ENCODE data around the gene HCFC1R1.

The HCFC1R1 gene

GRCh38 chr16:3003582-3004270 lies 20.0 kb downstream of the HCFC1R1 start:
- Histone ChIP-seq H3K27ac (ENCODE audit: extremely low read depth, low read depth, low read length) (no peak overlapping the region), H3K36me3 (ENCODE audit: control insufficient read depth in 2 of 2, insufficient read depth in 1 of 2, low read length in 2 of 2) (no peaks in the 10 kb centered on the region), H3K4me1 (ENCODE audit: control insufficient read depth, insufficient read depth, low read length) (no peaks in the 10 kb centered on the region), H3K4me3 (ENCODE audit: low read depth, low read length) (peak overlapping the region; percentile 19), H3K9me3 (ENCODE audit: control insufficient read depth, insufficient read depth, low read depth, low read length) (no peaks in the 10 kb centered on the region)
- ChIA-PET POLR2A (interaction anchor here (0.5 to 12.4 kb wide), 9 partner anchors 20 to 1071 kb away, joined by 3 to 247 read pairs (median 3); partner anchors contain the start of genes CLDN6, HCFC1R1, PAQR4 and THOC6), CTCF (interaction anchor here (0.7 to 9.6 kb wide), 12 partner anchors 10 to 947 kb away, joined by 3 to 149 read pairs (median 5); partner anchors contain the start of gene TNFRSF12A)
- TF ChIP-seq ZFP69B (tag by site-specific recombination; IDR thresholded peaks at IDR 0.05) (peak; percentile 87), ZNF132 (tag by site-specific recombination; IDR thresholded peaks at IDR 0.05; ENCODE audit: borderline replicate concordance) (no peak), ZNF549 (tag by site-specific recombination; IDR thresholded peaks at IDR 0.05) (no peak), TRIM28 (IDR thresholded peaks at IDR 0.05; ENCODE audit: borderline replicate concordance, low read length) (no peak), ZNF785 (tag by site-specific recombination; IDR thresholded peaks at IDR 0.05) (no peak), ZNF792 (tag by site-specific recombination; IDR thresholded peaks at IDR 0.05) (no peak), ZNF398 (tag by site-specific recombination; IDR thresholded peaks at IDR 0.05) (no peak), ZNF777 (tag by site-specific recombination; IDR thresholded peaks at IDR 0.05; ENCODE audit: borderline replicate concordance) (no peak), REST (tag by site-specific recombination; IDR thresholded peaks at IDR 0.05) (no peak), ZNF394 (tag by site-specific recombination; IDR thresholded peaks at IDR 0.05; ENCODE audit: borderline replicate concordance) (peak; percentile 96), ZNF335 (tag by site-specific recombination; conservative IDR thresholded peaks at IDR 0.05) (peak; percentile 50), BCL6B (tag by site-specific recombination; IDR thresholded peaks at IDR 0.05) (no peak), ZNF76 (tag by site-specific recombination; IDR thresholded peaks at IDR 0.05; ENCODE audit: borderline replicate concordance, low read depth) (no peak), ZNF175 (tag by site-specific recombination; IDR thresholded peaks at IDR 0.05) (no peak), OVOL3 (tag by site-specific recombination; IDR thresholded peaks at IDR 0.05) (no peak), SCRT2 (tag by site-specific recombination; IDR thresholded peaks at IDR 0.05) (no peak), HOXA7 (CRISPR knock-in tag; IDR thresholded peaks at IDR 0.05; ENCODE audit: borderline replicate concordance) (no peak), ZNF558 (tag by site-specific recombination; IDR thresholded peaks at IDR 0.05) (peak; percentile 91), FEZF1 (tag by site-specific recombination; IDR thresholded peaks at IDR 0.05) (no peak), ZNF580 (tag by site-specific recombination; IDR thresholded peaks at IDR 0.05) (peak; percentile 97), ZNF626 (tag by site-specific recombination; IDR thresholded peaks at IDR 0.05) (no peak), TSHZ1 (tag by site-specific recombination; IDR thresholded peaks at IDR 0.05; ENCODE audit: borderline replicate concordance) (no peak), ZNF514 (tag by site-specific recombination; IDR thresholded peaks at IDR 0.05) (no peak), ZXDB (tag by site-specific recombination; IDR thresholded peaks at IDR 0.05) (peak; percentile 100), ZEB2 (tag by site-specific recombination; IDR thresholded peaks at IDR 0.05) (peak; percentile 27; the same call in 1 of the 2 replicates), ZNF677 (tag by site-specific recombination; IDR thresholded peaks at IDR 0.05) (no peak), ZNF501 (tag by site-specific recombination; IDR thresholded peaks at IDR 0.05) (no peak), ZNF830 (tag by site-specific recombination; IDR thresholded peaks at IDR 0.05; ENCODE audit: low read depth) (no peak)

Data from HEK293 (cell line).